Fibroblast of skin of left biceps (primary cell): ENCODE results near the gene ARHGAP5.

Source experiments
- DNase-seq, 2 experiments: peaks; one replicate each; pipeline ENCODE4 v3.0.0-alpha.2; 2013; ENCODE audit warnings: low read depth in 2 of 2

ARHGAP5 gene

GRCh38 chr14:32077081-32078022 is at the start of gene ARHGAP5:
Gene ARHGAP5 (plus strand): TSS chr14:32077304. CDS start chr14:32090670, 13,366 bp downstream.
- DNase-seq, result no peak

GRCh38 chr14:32028599-32028998 is 48.5 kb upstream of the ARHGAP5 start:
- DNase-seq, result peak; percentile 36 to 41

- DNase-seq, result no peak
These were observed 43.6 kb upstream of the ARHGAP5 start for GRCh38 chr14:32033543-32033942.

- no peak for DNase-seq
These were observed 38.2 kb upstream of the ARHGAP5 start for GRCh38 chr14:32038876-32039275.

- no peak for DNase-seq
These were observed 37.6 kb upstream of the ARHGAP5 start for GRCh38 chr14:32039401-32040030.

- DNase-seq, result no peak
These were observed 33.5 kb upstream of the ARHGAP5 start for GRCh38 chr14:32043624-32044023.

- DNase-seq, result no peak
These were observed 32.6 kb upstream of the ARHGAP5 start for GRCh38 chr14:32044454-32044853.

GRCh38 chr14:32047791-32048190 is 29.3 kb upstream of the ARHGAP5 start:
- peak in 1 of 2 experiments; percentile 3 for DNase-seq

- DNase-seq, result no peak
These were observed 27.6 kb upstream of the ARHGAP5 start for GRCh38 chr14:32049361-32050088.

GRCh38 chr14:32050878-32051277 is 26.2 kb upstream of the ARHGAP5 start:
- no peak for DNase-seq

GRCh38 chr14:32054536-32054935 is 22.6 kb upstream of the ARHGAP5 start:
- no peak for DNase-seq

GRCh38 chr14:32055175-32055574 is 21.9 kb upstream of the ARHGAP5 start:
- DNase-seq, result no peak

GRCh38 chr14:32059702-32060101 is 17.4 kb upstream of the ARHGAP5 start:
- DNase-seq, result no peak

- no peak for DNase-seq
These were observed 12.2 kb upstream of the ARHGAP5 start for GRCh38 chr14:32064931-32065330.

GRCh38 chr14:32068708-32069107 is 8.4 kb upstream of the ARHGAP5 start:
- DNase-seq, result no peak

- no peak for DNase-seq
These were observed 6.8 kb upstream of the ARHGAP5 start for GRCh38 chr14:32070282-32070681.

GRCh38 chr14:32072676-32073075 is 4.4 kb upstream of the ARHGAP5 start:
- no peak for DNase-seq

- peak; percentile 62 to 66 for DNase-seq
These were observed 3.4 kb upstream of the ARHGAP5 start for GRCh38 chr14:32073537-32074189.

- DNase-seq, result no peak
These were observed 2.1 kb upstream of the ARHGAP5 start for GRCh38 chr14:32074887-32075572.

- DNase-seq, result no peak
These were observed 1.3 kb upstream of the ARHGAP5 start for GRCh38 chr14:32075672-32076277.
